WI38 (cell line): ENCODE results near the gene MADCAM1.
A peak's percentile ranks its signal among the peaks of the same experiment; 100 is the strongest.
"Not testable (repeated sequence)": the region's sequence is repeated elsewhere in the genome, so short reads cannot be mapped to it uniquely, and the experiment has no call there.

Experiments
- H3K4me3 ChIP-seq: 2 replicates; pipeline ENCODE4 v1.5.1; 2011; ENCODE audit warnings: low read depth, mild to moderate bottlenecking, control low read depth, low read length
- CTCF ChIP-seq: IDR thresholded peaks from 2 replicates; pipeline ENCODE4 v1.5.1; 2012; ENCODE audit warnings: low read depth, mild to moderate bottlenecking, control low read depth, low read length

Gene MADCAM1

DNA sequence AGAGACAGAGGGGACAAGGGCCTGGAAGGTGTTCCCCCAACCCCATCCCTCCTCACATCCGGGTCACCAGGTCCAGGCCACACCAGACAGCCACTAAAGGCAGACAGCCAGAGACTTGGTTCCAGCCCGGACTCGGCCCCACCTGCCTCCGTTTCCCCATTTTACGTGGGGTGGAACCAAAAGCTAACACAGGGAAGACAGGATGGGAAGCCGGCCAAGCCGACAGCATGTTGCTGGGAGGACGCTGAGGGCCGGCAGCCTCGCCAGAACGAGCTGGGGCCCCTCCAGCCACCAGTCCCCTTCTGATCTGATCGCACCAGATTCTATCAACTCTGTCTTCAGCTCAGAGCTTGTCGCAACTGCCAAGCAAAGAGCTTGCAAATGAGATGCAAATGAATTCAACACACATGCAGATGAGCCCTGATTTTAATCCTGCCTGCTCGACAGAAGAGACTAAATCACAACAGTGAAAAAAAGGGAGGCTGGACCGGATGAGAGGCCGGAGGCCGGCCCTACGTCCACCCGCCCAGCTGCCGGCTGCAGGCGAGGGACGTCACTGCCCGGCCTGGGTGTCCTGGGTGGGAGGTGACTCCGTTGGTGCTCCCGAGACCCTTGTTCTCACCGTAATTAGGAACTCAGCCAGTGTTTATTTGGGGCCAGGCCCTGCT, 17.9 kb upstream of the MADCAM1 start:
- TF ChIP-seq CTCF, result no peak
- H3K4me3 ChIP-seq, result no peak overlapping the region

DNA sequence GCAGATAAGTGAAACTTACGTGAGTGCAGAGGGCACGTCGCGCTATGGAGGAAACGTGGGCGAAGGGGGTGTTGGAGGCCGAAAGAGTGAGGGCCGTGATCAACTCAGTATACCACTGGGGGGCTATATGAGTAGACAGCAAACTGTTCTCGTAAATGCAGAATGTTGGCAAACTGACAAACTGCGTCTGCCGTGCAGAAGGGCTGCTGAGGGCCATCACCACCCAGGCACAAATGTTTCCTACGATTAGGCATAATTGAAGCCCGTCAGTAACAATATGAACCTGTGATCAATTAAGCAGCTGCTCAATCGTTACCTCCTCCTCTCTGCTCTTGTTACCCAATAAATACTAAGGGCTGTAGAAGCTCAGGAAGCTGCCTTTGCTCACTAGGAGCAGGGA, 17.3 kb upstream of the MADCAM1 start:
- no peak for TF ChIP-seq CTCF
- no peak overlapping the region for H3K4me3 ChIP-seq

DNA sequence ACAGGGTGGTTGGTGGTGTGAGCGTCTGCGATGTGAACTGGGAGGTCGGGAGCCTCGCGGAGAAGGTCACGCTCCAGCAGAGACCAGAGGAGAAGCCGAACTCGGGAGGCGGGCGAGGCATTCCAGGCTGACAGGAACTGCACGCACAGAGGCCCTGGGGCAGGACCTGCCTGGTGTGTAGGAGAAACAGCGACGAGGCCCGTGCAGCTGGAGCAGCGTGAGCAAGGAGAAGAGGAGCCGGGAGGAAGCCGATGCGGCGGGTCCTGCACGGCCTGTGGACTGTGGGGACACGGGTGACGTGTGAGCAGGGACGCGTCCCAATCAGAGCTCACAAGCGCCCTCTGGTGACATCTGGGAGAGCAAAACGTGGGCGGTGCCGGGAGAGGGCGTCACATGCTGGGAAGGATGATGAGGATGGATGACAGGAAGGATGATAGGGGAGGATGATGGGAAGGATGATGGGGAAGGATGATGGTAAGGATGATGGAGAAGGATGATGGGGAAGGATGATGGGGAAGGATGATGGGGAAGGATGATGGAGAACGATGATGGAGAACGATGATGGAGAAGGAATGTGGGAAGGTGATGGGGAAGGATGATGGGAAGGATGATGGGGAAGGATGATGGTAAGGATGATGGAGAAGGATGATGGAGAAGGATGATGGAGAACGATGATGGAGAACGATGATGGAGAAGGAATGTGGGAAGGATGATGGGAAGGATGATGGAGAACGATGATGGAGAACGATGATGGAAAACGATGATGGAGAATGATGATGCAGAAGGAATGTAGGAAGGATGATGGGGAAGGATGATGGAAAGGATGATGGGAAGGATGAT, 16.1 kb upstream of the MADCAM1 start:
- H3K4me3 ChIP-seq, result peak overlapping the region; percentile 35; the same call in 1 of the 2 replicates
- peak; percentile 63 for TF ChIP-seq CTCF

DNA sequence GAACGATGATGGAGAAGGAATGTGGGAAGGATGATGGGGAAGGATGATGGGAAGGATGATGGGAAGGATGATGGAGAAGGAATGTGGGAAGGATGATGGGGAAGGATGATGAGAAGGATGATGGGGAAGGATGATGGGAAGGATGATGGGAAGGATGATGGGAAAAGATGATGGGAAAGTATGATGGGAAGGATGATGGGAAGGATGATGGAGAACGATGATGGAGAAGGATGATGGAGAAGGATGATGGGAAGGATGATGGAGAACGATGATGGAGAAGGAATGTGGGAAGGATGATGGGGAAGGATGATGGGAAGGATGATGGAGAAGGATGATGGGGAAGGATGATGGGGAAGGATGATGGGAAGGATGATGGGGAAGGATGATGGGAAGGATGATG, 15.2 kb upstream of the MADCAM1 start:
- H3K4me3 ChIP-seq, result not testable (repeated sequence)

DNA sequence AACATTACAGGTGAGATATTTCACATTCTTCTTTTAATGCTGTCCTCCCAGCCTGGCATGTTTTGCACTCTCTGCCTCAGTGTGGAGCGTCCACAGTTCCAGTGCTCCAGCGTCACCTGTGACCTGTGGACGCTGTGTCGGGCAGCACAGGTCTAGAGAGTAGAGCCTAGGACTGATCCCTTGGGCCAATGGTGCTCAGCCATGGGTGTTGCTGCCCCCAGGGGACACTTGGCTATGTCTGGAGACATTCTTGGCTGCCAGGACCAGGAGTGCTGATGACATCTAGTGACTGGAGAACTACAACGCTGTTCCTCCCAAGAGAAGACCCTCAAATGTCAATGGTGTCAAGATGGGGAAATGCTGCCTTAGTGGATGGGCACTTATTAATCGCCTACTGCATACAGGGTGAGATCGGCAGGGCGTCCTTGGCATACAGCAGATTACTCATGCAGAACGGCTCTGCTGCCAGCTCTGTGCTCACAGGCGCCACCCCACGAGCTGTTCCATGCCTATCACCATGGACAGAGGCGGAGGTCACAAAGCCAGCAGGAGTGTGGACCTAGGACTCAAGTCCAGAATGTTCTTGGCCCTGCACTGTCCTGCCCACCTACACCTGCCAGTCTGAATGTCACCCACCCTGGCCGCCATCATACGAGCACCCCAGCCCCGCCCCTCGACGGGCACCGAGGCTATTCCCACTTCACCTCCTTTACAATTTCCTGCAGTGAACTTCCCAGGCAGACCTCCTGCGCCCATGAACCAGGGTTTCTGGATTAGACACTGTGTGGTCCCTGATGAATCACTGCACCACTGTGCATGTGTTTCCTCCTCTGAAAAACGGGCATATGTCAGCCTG, 13.9 kb upstream of the MADCAM1 start:
- no peak overlapping the region for H3K4me3 ChIP-seq
- no peak for TF ChIP-seq CTCF

DNA sequence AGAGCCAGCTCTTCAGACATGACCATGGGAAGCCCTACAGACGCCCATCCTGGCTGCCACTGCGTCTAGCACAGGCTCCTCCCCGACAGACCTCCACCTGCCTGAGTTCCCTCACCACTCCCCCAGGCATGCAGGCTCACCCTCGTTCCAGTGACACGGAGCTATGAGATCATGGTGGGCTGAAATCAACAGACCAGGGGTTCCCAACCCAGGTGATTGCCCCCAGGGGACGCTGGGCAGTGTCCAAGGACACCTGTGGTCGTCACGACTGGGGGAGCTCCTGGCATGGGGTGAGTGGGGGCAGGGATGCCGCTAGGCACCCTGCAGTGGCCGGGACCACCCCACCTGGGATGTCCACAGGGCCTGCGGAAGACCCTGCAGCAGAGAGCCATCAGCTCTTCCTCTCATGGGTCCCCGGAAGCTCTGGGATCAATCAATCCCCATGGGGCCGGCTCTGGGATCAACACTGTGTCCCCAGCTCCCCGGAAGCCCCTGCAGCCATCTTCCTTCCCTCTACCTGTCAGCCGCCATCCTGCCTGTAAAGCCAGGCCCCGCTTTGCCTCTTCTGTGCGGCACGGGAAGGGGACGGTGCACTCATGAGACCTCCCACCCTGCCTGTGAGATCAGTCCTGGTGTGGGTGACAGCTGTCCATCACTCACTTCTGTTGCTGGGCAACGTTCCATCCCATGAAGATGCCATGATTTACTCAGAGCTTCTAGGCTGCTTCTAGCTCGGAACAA, 12.8 kb upstream of the MADCAM1 start:
- H3K4me3 ChIP-seq, result no peak overlapping the region
- TF ChIP-seq CTCF, result no peak

DNA sequence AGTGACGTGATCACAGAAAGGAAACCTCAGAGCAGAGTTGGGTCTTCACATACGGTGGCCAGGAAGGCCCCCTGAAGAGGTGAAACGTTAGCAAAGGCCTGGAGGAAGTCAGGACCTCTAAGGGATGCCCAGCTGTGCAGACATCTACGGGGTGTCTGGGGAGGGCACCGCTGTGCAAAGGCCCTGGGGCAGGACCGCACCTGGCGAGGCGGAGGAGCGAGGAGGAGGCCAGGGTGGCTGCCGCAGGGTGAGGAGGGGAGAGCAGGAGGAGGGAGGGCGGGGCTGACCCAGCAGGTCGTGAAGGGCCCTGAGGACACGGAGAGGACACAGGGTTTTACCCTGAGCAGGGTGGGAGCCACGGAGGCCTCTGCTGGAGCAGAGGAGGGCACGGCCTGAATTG, 11.8 kb upstream of the MADCAM1 start:
- no peak for TF ChIP-seq CTCF
- H3K4me3 ChIP-seq, result no peak overlapping the region
